Measurements from ENCODE around the gene AKR1D1. TPM values are rescaled to one million over a fixed set of nuclear protein-coding genes. Genes with fewer than 3 reads are reported as not detected.

Gene AKR1D1
- total and polyA plus RNA-seq, 2 of the 13 experiments (the other 11 are each of a cell fraction or from before 2014, with no cell fraction given) = 6.9 to 37.0 TPM

GRCh38 chr7:138066954-138067394 lies 9.3 kb upstream of the AKR1D1 start (continued):
- TF ChIP-seq GMEB1 (CRISPR knock-in tag; IDR thresholded peaks at IDR 0.05; ENCODE audit: borderline replicate concordance) (no peak; the same call in 1 of the 2 replicates), PRPF4 (IDR thresholded peaks at IDR 0.05; ENCODE audit: low read depth, low read length, poor library complexity, severe bottlenecking) (no peak), ZNF382 (CRISPR knock-in tag; IDR thresholded peaks at IDR 0.05; ENCODE audit: borderline replicate concordance) (no peak), MLX (CRISPR knock-in tag; IDR thresholded peaks at IDR 0.05) (no peak), BATF2 (CRISPR knock-in tag; IDR thresholded peaks at IDR 0.05) (no peak), ZNF101 (CRISPR knock-in tag; IDR thresholded peaks at IDR 0.05; ENCODE audit: borderline replicate concordance, low read depth) (no peak), FOXA3 (CRISPR knock-in tag; IDR thresholded peaks at IDR 0.05) (peak; percentile 81), SALL1 (CRISPR knock-in tag; IDR thresholded peaks at IDR 0.05) (peak; percentile 74; the same call in 1 of the 2 replicates), TOPORS (CRISPR knock-in tag; IDR thresholded peaks at IDR 0.05) (0 out of 2 replicates have a peak, but pooled peaks have one; percentile 37), PAXIP1 (CRISPR knock-in tag; conservative IDR thresholded peaks at IDR 0.05) (peak; percentile 89), ZBTB3 (CRISPR knock-in tag; IDR thresholded peaks at IDR 0.05; ENCODE audit: borderline replicate concordance, low read depth) (peak; percentile 59; the same call in 1 of the 2 replicates), TARDBP (CRISPR knock-in tag; IDR thresholded peaks at IDR 0.05) (peak; percentile 72), TRIM24 (CRISPR knock-in tag; IDR thresholded peaks at IDR 0.05) (no peak), KLF11 (CRISPR knock-in tag; IDR thresholded peaks at IDR 0.05) (no peak), ZNF724P (CRISPR knock-in tag; IDR thresholded peaks at IDR 0.05; ENCODE audit: borderline replicate concordance) (no peak), CREM (IDR thresholded peaks at IDR 0.05) (peak; percentile 88), CREM (CRISPR knock-in tag; IDR thresholded peaks at IDR 0.05) (no peak), KDM6A (CRISPR knock-in tag; IDR thresholded peaks at IDR 0.05; ENCODE audit: low read depth) (peak; percentile 66), DMTF1 (CRISPR knock-in tag; IDR thresholded peaks at IDR 0.05) (no peak), ZNF331 (CRISPR knock-in tag; IDR thresholded peaks at IDR 0.05) (0 out of 2 replicates have a peak, but pooled peaks have one; percentile 36), SIX4 (CRISPR knock-in tag; IDR thresholded peaks at IDR 0.05) (peak; percentile 70; the same call in 1 of the 2 replicates), CREB1 (IDR thresholded peaks at IDR 0.05) (no peak), CREB1 (CRISPR knock-in tag; IDR thresholded peaks at IDR 0.05) (peak; percentile 50)

Data from HepG2 (cell line).